Measurements from ENCODE around the gene GRPEL1. TPM values are rescaled to one million over a fixed set of nuclear protein-coding genes. Genes with fewer than 3 reads are reported as not detected.

GRPEL1 gene
- total RNA-seq, 1 donor from 2014 or later = 25.7 TPM

DNA sequence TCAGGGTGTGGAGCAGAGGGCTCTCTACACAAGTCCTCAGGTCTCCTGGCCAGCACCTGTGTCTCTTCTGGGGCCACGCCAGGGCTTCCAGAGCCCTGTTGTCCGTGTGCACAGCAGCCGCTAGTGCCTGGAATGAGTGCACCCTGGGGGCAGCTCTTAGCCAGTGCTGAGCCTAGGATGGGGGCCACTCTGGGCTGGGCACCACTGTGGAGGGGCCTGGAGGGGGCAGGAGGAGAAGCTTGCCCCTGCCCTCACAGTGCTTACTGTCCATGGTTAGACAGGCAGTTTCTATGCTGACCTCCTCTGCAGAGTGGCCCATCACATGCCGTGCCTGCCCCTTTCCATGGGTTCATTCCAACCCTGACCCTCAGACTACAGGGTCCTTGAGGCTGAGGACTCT lies 42.7 kb upstream of the GRPEL1 start:
- Histone ChIP-seq H3K9me3 (no peaks in the 10 kb centered on the region), H3K27ac (no peak overlapping the region), H3K4me1 (no peaks in the 10 kb centered on the region), H3K36me3 (no peaks in the 10 kb centered on the region), H3K27me3 (ENCODE audit: low read depth) (no peaks in the 10 kb centered on the region), H3K4me3 (no peak overlapping the region)
- intact Hi-C loops (cut with DNase I) = no loop called here
- ATAC-seq (no peak), DNase-seq (peak; percentile 30)
- TF ChIP-seq, protein P1, sequence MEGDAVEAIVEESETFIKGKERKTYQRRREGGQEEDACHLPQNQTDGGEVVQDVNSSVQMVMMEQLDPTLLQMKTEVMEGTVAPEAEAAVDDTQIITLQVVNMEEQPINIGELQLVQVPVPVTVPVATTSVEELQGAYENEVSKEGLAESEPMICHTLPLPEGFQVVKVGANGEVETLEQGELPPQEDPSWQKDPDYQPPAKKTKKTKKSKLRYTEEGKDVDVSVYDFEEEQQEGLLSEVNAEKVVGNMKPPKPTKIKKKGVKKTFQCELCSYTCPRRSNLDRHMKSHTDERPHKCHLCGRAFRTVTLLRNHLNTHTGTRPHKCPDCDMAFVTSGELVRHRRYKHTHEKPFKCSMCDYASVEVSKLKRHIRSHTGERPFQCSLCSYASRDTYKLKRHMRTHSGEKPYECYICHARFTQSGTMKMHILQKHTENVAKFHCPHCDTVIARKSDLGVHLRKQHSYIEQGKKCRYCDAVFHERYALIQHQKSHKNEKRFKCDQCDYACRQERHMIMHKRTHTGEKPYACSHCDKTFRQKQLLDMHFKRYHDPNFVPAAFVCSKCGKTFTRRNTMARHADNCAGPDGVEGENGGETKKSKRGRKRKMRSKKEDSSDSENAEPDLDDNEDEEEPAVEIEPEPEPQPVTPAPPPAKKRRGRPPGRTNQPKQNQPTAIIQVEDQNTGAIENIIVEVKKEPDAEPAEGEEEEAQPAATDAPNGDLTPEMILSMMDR (IDR thresholded peaks at IDR 0.05) = no peak

DNA sequence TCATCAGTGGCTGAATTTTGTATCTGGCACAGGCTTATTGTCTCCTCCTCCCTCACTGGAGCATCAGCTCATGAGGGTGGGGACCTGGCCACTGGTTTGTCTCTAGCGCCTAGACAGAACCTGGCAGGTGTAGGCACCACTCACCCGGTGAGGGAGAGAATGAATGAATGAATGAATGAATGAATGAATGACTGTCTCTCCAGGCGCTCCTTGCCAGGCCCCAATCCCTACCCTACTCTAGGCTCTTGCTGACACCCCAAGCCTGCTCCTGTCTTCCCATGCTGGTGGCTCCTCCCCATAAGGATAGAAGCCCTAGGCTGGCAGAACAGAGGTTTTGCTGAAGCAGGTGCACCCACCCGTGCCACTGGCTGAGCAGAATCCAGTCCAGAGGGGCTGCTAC lies 41.3 kb upstream of the GRPEL1 start:
- Histone ChIP-seq H3K36me3 (no peaks in the 10 kb centered on the region), H3K9me3 (no peaks in the 10 kb centered on the region), H3K4me3 (no peak overlapping the region), H3K4me1 (peaks cover under 1% of the 10 kb centered on the region), H3K27ac (no peak overlapping the region), H3K27me3 (ENCODE audit: low read depth) (no peaks in the 10 kb centered on the region)
- TF ChIP-seq, protein P1 (IDR thresholded peaks at IDR 0.05) = no peak
- peak; percentile 15 for DNase-seq
- ATAC-seq = no peak
- intact Hi-C loops (cut with DNase I) = no loop called here

DNA sequence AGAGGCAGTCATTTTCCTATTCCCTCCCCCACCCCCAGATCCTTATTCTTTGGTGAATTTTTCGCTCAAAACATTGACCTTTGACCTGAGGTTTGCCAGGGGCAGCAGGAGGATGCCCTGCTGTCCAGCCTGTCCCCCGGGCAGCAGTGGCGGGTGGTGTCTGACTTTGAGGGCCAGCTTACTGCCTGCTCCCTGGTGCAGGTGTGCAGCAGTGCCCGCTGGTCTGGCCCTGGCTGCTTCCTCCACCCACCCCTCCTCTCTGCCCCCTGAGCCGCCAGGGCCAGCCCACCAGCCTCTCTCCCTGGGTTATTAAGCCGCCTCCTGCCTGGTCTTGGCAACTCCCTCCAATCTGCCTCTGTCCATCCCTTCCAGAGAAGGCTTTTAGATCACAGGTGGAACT lies 40.8 kb upstream of the GRPEL1 start:
- Histone ChIP-seq H3K9me3 (no peaks in the 10 kb centered on the region), H3K4me3 (no peak overlapping the region), H3K4me1 (peaks cover 6% of the 10 kb centered on the region), H3K36me3 (no peaks in the 10 kb centered on the region), H3K27me3 (ENCODE audit: low read depth) (no peaks in the 10 kb centered on the region), H3K27ac (no peak overlapping the region)
- ATAC-seq (no peak), DNase-seq (peak; percentile 30)
- TF ChIP-seq, protein P1 (IDR thresholded peaks at IDR 0.05) = no peak
- intact Hi-C loops (cut with DNase I) = no loop called here

DNA sequence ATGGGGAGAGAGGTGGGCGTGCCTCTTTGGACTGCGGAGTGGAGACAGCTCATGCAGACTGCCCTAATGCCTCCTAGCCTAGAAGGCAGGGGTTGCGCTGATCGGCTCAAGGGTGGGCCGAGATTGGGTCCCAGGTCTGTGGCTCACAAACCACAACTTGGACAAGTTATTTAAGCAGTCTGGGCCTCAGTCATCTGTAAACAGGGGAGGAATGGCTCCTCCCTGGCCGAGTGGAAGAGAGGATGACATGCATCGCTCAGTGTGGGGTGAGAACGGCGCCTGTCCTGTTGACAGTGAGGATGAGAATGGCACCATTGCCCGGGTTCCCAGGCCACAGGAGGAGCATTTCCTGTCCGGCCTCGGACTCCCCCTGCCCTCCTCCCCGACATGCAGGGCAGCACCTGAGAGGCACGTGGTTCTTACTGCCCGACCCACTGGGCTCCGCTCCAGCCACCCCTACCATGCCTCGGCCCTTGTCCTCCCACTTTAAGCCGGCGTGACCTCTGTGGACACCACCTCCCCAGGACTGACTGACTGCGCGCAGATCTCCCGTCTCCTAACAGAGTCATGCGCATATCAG lies 40.3 kb upstream of the GRPEL1 start:
- H3K27me3 ChIP-seq (ENCODE audit: low read depth) = no peaks in the 10 kb centered on the region
- H3K27ac ChIP-seq = no peak overlapping the region
- no peaks in the 10 kb centered on the region for H3K36me3 ChIP-seq
- peaks cover 8% of the 10 kb centered on the region for H3K4me1 ChIP-seq
- intact Hi-C loops (cut with DNase I) = no loop called here
- TF ChIP-seq, protein P1 (IDR thresholded peaks at IDR 0.05) = no peak
- DNase-seq = peak; percentile 28
- no peak overlapping the region for H3K4me3 ChIP-seq
- no peak for ATAC-seq
- no peaks in the 10 kb centered on the region for H3K9me3 ChIP-seq

DNA sequence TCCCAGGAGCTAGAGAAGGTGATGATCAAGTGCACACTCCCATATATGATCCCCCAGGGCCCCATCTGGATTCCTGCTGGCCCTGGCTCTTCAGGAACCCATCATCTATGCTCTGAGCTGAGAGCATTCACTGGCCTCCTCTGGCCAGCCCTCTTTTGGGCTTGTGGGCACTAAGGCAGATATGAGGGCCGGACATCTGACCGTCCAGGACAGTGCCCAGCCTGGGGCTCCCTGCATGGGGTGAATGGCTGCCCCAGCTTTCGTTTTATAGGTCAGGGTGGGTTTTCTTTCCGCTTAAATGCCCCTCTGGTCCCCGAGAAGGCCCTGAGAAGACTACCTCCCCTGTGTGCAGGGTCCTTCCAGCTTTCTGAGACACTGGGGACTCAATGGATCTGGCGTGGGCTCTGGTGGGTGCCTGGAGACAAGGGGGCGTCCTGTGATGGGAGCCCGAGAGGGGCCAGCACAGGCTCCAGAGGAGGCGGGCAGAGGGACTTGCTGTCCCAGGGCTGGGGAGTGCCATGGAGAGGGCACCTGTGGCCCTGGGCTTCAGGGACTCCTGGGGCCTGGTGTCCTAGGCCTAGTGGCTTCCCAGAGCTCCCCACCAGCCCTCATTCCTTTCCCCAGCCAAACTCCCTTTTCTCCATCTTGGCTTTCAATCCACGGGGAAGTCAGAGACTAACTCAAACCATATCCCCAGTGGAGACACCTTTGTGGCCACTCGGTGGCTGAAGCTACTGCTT lies 39.5 kb upstream of the GRPEL1 start:
- DNase-seq = peak; percentile 14
- Histone ChIP-seq H3K27me3 (ENCODE audit: low read depth) (no peaks in the 10 kb centered on the region), H3K4me1 (peaks cover 15% of the 10 kb centered on the region), H3K9me3 (no peaks in the 10 kb centered on the region), H3K4me3 (no peak overlapping the region), H3K36me3 (no peaks in the 10 kb centered on the region), H3K27ac (no peak overlapping the region)
- TF ChIP-seq, protein P1 (IDR thresholded peaks at IDR 0.05) = no peak
- ATAC-seq = no peak
- intact Hi-C loops (cut with DNase I) = no loop called here

Measured in lower lobe of right lung (tissue), 2 donors.